Activated gamma-delta T cell treated with Interleukin-2 at 50 U/mL for 16 hours (primary cell): ENCODE data around the gene PAIP1.
"Not testable (repeated sequence)": the region's sequence is repeated elsewhere in the genome, so short reads cannot be mapped to it uniquely, and the experiment has no call there.

Experiments
- DNase-seq: peaks from one replicate; pipeline ENCODE4 v3.0.0-alpha.2; 2020

Gene PAIP1

GRCh38 chr5:43514816-43515677 lies 41.8 kb downstream of the PAIP1 start, which contains the start of gene C5orf34:
Gene C5orf34 (minus strand): TSS chr5:43515148. CDS start chr5:43509339, 5,809 bp downstream.
- peak; percentile 93 for DNase-seq

- no peak for DNase-seq
Measured at GRCh38 chr5:43514471-43514815, 42.4 kb downstream of the PAIP1 start.

GRCh38 chr5:43514025-43514424 lies 42.9 kb downstream of the PAIP1 start:
- DNase-seq = no peak

GRCh38 chr5:43511062-43511461 lies 45.8 kb downstream of the PAIP1 start:
- not testable (repeated sequence) for DNase-seq

GRCh38 chr5:43498581-43498980 lies 58.3 kb downstream of the PAIP1 start:
- no peak for DNase-seq

DNA sequence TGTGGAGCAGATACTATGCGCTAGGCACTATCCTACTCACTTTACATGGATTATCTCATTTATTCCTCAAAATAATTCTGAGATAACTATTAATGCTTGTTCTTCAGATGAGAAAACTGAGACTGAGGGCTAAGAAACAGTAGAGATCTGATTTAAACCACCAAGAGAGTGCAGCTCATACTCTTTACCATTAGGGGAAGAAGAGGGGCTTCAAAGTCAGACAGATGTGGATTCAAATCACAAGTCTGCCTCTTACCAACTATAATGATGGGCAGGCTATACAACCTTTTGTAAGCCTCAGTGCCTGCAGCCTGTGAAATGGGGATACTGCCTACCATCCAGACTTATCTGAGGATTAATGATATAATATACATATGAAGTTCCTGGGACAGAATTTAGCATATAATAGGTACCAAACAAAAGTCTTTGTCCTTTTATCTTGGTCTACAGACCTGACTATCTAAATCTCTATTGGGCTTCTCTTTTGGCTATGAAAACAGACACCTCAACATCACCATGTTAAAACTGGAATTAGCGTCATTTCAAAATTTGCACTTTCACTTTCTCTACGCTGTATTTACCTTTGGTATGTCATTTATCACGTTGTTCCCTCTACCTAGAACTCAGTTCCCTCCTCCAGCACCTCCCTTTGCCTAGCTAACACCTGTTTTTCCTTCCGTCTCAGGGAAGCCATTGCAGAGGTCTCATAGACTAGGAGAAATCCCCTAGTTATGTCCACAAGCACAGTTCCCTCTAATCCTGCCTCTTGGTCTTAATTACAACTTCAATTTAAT lies 59.4 kb downstream of the PAIP1 start:
- DNase-seq = no peak

- DNase-seq = no peak
Measured at GRCh38 chr5:43491326-43491725, 65.6 kb downstream of the PAIP1 start.

- DNase-seq = no peak
Measured at GRCh38 chr5:43486353-43486752, 70.5 kb downstream of the PAIP1 start.

DNA sequence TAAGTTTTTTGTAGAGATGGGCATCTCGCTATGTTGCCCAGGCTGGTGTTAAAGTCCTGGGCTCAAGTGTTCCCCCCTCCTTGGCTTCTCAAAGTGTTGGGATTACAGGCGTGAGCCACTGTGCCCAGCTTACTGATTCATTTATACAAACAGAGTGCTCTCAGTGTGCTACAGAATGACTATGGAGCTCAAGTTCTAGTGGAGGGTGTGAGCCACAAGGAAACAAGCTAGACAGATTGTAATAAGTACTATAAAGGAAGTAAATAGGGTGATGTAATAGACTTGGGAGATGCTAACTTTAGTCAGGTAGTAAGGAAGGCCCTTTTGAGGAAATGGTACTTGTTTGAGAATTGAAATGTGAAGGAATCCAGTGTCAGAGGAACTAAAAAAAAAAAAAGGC lies 71.5 kb downstream of the PAIP1 start:
- DNase-seq = no peak

DNA sequence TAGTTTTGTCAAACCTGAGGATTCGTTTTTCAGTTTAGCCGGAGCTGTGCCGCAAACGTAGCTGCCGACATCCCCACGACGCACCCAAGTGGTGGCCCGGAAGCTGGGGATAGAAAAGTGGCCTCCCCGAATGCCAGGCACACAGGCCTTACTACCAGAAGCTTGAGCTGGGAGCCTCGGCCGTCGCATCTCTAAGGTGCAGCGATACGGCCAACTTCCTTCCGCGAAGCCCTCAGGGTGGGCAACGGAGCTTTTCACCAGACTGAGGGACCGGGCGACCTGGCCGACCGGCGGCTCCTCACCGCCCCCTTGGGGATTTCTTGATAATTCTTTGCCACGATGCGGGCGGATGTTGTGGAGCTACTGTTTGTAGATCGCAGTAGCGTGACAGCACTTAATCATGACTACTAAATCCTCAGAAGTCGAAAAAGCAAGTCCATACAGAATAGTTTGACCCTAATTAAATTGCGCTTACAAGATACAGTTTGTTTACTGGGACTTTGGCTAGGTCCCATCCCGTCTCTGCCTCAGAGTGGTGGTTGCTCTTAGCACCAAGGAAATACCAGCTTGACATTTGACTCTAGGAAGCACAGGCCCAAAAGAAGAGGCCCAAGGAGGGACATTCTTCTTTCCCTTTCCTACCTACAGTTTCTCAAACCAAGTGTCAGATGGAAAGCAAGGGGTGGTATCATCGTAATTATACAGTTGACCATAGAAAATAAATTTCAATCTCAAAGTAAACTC lies 72.6 kb downstream of the PAIP1 start:
- DNase-seq = peak; percentile 85

GRCh38 chr5:43483298-43484105 lies 73.4 kb downstream of the PAIP1 start, which contains the start of gene TMEM267:
Gene TMEM267 (minus strand): TSS chr5:43483865. CDS start chr5:43453969, 29,896 bp downstream.
- peak; percentile 82 for DNase-seq

DNA sequence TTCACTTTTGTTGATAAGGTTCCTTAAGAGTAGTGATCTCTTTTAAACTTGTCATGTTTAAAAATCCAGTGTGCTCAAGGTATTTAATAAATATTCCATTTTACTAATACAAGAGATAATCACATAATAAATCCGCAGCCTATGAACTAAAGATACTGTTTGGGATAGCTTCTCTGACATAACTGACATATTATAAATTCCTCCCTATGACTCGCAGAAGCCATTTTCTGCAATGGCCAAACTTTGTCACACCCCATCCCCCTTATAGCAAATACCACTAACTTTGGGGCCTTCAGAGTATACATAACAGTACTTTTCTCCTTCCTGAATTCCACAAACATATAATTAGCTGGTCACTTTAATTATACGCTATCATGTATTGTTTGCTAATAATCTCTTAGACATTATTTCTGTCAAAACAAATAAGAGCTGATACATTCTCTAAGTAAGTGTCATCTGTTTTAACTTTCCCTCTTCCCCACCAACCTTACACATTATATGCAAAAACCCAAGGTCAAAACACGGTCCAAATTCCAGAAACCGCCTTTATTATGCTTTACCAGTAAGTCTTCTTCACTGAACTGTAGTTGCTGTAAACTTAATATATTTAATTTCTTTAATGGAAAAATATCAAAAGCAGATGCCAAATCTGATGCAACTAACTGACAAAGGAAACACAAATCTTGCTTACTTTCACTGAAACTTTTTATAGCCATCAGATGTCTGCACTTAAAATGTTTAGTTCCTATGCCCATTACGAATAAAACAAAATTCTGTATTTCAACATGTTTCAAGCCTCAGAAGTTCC lies 74.2 kb downstream of the PAIP1 start:
- DNase-seq = no peak
